Astrocyte of the cerebellum (primary cell): ENCODE data around the gene PAQR9.

Experiments
- DNase-seq: peaks from one replicate; pipeline ENCODE4 v3.0.0-alpha.2; 2011; ENCODE audit warnings: low read depth
- H3K4me3 ChIP-seq: 2 replicates; pipeline ENCODE4 v1.5.1; 2011; ENCODE audit warnings: mild to moderate bottlenecking, low read depth, low read length, moderate library complexity
- in situ Hi-C: cut with HindIII; loops from 2 replicates; pipeline ENCODE4 v1.10.0; 2017; ENCODE audit warnings: low sequenced_read_pairs
- TF ChIP-seq, protein P1 (sequence below): IDR thresholded peaks from 2 replicates; pipeline ENCODE4 v1.5.1; 2012; ENCODE audit warnings: low read length, low read depth, moderate library complexity, mild to moderate bottlenecking; ENCODE audit errors: missing control alignments

Gene PAQR9

GRCh38 chr3:142984255-142984654 is 20.8 kb upstream of the PAQR9 start:
- no peak for DNase-seq
- TF ChIP-seq, protein P1, sequence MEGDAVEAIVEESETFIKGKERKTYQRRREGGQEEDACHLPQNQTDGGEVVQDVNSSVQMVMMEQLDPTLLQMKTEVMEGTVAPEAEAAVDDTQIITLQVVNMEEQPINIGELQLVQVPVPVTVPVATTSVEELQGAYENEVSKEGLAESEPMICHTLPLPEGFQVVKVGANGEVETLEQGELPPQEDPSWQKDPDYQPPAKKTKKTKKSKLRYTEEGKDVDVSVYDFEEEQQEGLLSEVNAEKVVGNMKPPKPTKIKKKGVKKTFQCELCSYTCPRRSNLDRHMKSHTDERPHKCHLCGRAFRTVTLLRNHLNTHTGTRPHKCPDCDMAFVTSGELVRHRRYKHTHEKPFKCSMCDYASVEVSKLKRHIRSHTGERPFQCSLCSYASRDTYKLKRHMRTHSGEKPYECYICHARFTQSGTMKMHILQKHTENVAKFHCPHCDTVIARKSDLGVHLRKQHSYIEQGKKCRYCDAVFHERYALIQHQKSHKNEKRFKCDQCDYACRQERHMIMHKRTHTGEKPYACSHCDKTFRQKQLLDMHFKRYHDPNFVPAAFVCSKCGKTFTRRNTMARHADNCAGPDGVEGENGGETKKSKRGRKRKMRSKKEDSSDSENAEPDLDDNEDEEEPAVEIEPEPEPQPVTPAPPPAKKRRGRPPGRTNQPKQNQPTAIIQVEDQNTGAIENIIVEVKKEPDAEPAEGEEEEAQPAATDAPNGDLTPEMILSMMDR = no peak
- no peak overlapping the region for H3K4me3 ChIP-seq
- in situ Hi-C loops = loop anchor here (25.0 kb wide), 1 partner anchor 147 kb away; no protein-coding TSS in a partner anchor

GRCh38 chr3:142983318-142983717 is 19.8 kb upstream of the PAQR9 start:
- TF ChIP-seq, protein P1 = no peak
- no peak overlapping the region for H3K4me3 ChIP-seq
- no peak for DNase-seq
- in situ Hi-C loops = loop anchor here (25.0 kb wide), 1 partner anchor 146 kb away; no protein-coding TSS in a partner anchor

DNA sequence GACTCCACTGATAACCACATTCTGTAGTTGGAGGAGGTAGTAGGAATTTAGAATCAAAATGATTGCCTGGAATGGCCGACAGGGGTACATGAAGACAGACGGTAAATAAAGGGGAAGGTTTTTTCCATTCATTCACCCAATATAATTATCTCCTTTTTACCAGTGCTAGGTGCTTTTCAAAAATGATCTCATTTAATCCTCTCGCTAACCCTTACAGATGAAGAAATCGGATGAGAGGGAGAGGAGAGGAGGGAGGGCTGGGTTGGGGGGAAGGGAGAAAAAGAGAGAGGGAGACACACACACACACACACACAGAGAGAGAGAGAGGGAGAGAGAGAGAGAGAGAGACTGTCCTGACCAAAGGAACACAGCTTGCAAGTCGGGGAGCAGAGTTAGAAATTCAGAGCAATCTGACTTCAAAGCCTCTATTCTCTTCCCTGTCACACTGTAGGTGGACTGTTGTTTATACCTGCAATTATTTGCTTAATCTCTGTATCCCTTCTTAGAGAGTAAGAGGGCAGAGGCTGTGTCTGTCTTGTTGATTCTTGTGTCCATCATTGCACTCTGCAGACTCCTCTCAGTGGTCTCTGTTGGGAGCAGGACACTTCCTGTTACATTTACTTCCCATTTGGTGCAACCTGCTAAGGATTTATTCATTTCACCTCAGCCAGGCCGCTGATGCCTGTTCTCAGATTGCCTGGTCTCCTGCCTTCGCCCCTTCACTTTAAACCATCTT is 18.7 kb upstream of the PAQR9 start:
- no peak overlapping the region for H3K4me3 ChIP-seq
- in situ Hi-C loops = loop anchor here (25.0 kb wide), 1 partner anchor 145 kb away; no protein-coding TSS in a partner anchor
- no peak for DNase-seq
- TF ChIP-seq, protein P1 = no peak

DNA sequence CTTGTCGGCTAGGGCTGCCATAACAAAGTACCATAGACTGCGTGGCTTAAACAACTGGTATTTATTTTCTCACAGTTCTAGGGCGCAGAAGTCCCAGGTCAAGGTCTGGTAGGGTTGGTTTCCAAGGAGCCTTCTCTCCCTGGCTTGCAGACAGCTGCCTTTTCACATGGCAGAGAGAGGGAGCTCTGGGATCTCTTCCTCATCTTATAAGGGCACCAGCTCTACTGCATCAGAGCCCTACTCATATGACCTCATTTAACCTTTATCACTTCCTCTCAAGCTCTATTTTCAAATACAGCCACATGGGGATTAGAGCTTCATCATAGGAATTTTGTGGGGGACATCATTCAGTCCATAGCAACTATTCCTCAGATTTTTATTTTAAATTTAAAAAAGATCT is 17.6 kb upstream of the PAQR9 start:
- DNase-seq = no peak
- TF ChIP-seq, protein P1 = no peak
- in situ Hi-C loops = loop anchor here (25.0 kb wide), 1 partner anchor 144 kb away; no protein-coding TSS in a partner anchor

GRCh38 chr3:142977399-142977728 is 13.9 kb upstream of the PAQR9 start:
- no peak for DNase-seq
- TF ChIP-seq, protein P1 = no peak
- no peak overlapping the region for H3K4me3 ChIP-seq
- in situ Hi-C loops = loop anchor here (25.0 kb wide), 1 partner anchor 140 kb away; no protein-coding TSS in a partner anchor

More for the DNA sequence above, 17.6 kb upstream of the PAQR9 start:
- H3K4me3 ChIP-seq = no peak overlapping the region

GRCh38 chr3:142976621-142977398 is 13.3 kb upstream of the PAQR9 start:
- no peak overlapping the region for H3K4me3 ChIP-seq
- in situ Hi-C loops = loop anchor here (25.0 kb wide), 1 partner anchor 140 kb away; no protein-coding TSS in a partner anchor
- peak; percentile 92 for DNase-seq
- TF ChIP-seq, protein P1 = no peak
